HG02885 (cell line): Measurements from ENCODE around the gene DRC3.
"Not testable (repeated sequence)": the region's sequence is repeated elsewhere in the genome, so short reads cannot be mapped to it uniquely, and the experiment has no call there.

Experiments used
- ATAC-seq: cut with Tn5 transposase; IDR thresholded peaks from one replicate; pipeline ENCODE4 v1.9.1; 2021; ENCODE audit warnings: mild to moderate bottlenecking; ENCODE audit not compliant: unreplicated experiment, poor library complexity

DRC3 gene

DNA sequence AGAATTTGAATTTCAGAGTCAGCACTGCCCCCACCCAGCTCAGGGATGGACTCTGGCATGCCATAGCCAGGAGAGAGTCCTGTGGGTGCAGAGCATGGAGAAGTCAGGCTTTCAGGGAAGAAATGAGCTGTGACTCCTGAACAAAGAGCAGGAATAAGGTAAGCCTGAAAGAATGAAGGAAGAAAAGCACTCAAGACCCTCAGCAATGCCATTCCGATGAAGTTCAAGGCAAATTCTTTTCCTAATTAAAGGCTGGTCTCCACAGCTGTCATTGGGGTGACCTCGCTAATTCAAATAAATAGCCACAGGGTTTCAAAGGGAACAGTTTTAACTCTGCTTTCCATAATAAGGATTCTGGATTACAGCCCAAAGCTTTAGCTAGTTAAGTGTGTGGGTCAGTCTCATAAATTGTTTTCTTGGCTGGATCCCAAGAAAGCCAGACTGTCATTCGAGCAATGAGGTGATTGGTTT is 32.2 kb upstream of the DRC3 start:
- ATAC-seq, result no peak

DNA sequence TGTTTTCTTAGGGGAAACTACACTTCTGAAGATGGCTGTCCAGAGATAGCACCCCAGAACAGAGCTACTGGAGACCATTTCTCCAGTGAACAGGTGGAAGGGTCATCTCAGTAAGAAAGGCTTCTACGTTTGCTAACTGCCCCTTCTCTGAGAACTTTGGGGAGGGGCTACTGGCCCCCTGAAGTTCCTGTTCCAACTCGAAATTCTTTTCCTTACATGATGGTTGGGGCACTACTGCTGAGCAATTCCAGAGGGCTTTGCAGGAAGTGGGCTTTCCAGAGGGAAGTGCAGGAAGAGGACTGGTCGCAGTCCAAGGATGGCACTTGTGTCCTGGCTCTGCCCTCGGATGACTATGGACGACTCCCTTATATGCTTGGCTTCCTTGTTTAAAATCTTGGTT is 31.6 kb upstream of the DRC3 start:
- no peak for ATAC-seq

DNA sequence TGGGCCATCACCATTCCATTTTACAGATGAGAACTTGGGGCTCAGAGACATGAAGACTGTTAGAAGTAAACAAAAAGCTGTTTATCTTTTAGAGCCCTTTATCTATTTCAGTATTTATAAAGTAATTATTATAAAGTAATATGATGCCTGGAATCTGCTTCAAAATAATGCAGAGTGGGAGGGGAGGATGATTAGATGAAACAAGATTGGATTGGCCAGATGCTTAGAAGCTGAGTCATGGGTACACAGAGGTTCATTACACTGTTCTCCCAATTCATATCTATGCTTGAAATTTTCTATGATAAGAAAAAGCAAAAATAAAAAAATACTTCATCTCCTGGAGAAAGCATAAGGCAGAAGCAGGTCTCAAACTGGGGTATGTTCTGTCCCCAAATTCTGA is 29.8 kb upstream of the DRC3 start:
- ATAC-seq, result no peak

DNA sequence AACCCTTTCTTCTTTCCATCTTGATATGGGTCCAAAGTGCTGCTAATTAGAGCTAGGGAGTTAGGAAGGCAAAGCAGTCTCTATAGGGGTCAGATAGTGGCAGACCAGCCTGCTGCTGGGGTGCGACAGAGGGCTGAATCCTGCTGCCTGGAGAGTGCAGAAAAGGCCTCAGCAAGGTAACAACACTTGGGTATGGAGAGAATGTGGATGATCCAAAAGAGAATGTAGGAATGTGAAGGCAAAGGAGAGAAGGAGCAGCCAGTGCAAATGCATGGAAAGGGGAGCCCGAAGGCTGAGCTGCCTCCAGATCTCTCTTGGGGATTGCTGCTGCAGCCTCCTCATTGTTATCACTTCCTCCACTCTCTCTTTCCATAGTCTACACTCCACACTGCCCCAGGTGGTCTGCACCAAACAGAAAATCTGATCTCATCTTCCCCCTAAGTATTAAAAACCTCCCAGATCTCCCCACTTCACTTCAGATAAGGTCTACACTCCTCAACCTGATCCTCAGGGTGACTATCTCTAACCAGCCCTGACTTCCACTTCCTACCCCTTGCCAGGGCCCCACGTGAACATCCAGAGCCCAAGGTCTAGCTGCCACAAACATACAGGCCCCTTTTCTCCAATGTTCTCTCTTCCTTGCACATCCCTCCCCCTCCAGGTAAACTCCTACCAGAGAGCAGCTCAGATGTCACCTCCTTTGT is 29.2 kb upstream of the DRC3 start:
- ATAC-seq, result no peak

DNA sequence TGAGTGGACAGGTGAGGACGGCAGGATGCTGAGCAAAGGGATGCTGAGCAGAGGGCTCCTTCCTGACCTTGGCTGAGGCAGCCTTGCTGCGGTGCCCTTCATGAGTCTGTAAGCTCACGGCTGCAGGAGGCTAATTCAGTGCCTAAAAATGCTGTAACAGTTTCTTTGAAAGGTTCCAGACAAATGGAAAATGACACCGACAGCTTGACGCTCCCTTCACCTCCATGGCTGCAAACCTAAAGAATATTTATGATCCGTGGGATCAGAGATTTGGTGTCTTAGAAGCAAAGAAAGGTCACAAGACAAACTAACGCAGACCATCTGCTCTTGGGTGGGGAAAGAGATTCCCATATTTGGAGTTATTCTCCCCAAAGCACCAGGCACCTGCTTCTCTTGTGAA is 28.4 kb upstream of the DRC3 start:
- no peak for ATAC-seq

DNA sequence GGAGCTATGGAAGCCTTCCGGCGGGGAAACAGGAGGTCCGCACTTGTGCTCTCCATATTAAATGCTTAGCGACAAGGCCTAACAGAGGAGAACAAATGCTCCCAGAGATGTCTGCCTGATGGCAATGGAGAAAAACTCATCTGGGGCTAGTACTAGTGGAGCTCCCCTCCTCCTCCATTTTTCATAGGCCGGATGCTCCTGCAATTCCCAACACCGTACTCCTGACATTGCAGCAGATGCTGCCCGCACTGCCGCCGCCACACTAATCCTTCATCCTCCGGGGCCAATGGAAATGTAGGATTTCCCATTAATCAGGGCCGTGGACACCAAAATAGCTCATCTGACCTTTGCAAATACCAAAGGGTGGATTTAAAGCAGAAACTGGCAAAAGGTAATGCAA is 27.9 kb upstream of the DRC3 start:
- ATAC-seq, result no peak

DNA sequence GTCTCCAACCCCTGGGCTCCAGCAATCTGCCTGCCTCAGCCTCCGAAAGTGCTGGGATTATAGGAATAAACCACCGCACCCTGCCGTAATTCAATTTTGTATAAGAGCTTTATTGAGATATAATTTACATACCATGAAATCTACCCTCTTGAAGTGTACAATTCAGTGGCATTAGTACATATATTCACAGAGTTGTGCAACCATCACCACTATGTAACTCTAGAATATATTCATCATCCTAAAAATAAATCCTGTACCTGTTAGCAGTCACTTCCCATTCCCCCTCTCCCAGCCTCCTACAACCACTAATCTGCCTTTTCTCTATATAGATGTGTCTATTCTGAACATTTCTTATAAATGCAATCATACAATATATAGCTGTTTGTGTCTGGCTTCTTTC is 26.6 kb upstream of the DRC3 start:
- ATAC-seq, result no peak

DNA sequence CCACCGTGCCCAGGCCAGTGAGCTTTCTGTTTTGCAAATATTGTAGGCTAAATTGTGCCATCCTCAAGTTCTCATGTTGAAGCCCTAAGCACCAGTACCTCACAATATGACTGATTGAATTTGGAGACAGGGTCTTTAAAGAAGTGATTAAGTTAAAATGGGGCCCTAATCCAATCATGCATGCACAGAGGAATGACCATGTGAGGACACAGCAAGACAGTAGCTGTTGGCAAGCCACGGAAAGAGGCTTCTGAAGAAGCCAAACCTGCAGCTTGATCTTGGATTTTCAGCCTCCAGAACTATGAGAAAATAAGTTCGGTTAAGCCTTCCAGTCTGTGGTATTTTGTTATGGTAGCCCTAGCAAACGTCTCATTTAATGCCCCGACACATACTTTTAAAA is 25.4 kb upstream of the DRC3 start:
- ATAC-seq, result no peak

DNA sequence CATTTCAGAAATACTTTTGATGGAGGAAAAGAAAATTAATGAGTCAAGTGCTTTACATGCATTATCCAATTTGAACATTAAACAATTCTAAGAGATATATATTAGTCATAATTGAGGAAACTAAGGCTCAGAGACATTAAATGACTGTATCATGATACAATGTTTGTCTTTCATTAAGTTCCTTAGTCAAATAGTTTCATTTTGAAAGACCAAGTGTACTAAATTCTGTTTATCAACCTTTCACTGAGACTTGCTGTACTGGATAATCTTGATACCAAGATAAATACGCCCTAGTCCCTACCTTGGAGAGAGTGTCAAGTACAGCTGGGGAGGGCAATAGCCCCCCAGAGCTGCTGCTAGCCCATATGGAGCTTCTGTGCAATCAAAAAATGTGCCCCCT is 24.7 kb upstream of the DRC3 start:
- ATAC-seq, result no peak

DNA sequence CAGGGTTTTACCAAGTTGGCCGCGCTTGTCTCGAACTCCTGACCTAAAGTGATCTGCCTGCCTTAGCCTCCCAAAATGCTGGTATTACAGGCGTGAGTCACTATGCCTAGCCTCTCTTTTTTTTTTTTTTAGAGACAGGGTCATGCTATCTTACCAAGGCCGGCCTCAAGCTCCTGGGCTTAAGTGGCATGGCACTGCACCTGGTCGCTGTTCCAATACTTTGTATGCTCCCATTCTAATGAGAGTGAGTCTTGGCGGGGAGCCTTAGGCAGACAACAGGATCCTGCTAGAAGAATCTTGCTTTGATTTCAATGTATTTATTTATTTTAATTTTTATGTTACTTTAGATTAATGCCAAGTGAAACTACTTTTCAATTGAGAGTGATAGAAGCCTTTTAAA is 22.3 kb upstream of the DRC3 start:
- ATAC-seq, result no peak

DNA sequence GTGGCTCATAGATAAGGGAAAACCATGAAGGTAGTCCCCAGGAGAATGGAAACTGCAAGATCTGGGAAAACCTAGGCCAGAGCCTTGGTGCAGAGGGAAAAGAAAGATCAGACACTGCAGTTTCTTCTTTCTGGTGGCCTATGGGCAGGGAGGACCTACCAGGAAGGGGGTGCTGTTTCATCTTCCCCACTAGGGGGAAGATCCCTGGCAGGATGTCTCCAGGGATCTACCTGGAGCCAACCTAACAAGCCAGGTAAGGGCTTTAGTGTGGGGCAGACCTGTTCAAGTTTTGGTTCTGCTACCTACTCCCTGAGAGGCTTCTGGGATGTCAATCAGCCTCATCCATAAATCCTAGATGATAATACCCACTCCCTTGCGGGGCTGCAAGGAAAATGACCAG is 21.9 kb upstream of the DRC3 start:
- ATAC-seq, result no peak

DNA sequence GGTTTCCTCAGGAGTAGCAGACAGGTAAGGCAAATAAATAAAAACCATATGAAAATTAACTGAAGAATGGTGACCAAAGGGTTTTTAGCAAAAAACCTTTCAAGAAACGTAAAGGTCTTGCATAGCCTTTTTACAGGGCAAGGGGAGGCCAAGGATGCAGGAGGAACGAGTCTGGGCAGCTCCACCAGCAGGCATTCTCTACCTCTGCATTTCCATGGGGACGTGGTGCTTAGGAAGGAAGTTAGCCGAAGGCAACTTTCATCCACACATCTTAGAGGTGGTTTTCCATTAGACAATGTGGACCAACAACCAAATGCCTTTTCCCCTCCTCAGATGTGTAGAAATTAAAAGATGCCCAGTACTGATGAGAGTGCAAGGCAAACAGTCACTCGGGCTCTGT is 21.1 kb upstream of the DRC3 start:
- ATAC-seq, result no peak

DNA sequence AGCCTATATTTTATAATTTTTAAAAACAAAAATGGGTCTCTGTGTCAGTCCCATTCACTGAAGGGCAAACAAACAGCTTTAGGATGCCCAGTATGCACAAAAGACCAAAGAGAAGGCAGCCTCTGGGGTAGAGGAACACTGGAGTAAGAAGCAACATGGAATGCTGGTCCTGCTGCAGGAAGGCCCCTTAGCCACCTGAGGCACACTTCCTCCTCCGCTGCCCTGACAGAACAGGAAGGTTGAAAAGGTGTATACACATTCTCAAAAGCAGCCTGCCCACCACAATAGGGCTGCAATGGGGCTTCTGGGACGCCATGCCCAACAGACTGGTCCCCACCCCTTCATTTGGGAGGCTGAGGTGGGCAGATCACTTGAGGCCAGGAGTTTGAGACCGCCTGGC is 20.0 kb upstream of the DRC3 start:
- no peak for ATAC-seq

DNA sequence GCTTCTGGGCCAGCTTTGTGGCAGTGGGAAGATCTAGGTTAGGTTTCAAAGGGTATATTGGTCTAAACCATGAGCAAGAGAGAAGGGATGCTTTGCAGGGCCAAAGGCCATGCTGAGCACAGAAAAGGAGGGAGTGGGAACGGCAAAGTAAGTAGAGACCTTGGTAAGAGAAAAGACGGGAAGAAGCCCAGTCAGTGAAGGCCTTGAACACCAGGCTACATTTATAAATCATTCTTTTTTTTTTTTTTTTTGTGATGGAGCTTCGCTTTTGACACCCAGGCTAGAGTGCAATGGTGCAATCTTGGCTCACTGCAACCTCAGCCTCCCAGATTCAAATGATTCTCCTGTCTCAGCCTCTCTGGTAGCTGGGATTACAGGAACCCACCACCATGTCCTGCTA is 18.6 kb upstream of the DRC3 start:
- no peak for ATAC-seq

DNA sequence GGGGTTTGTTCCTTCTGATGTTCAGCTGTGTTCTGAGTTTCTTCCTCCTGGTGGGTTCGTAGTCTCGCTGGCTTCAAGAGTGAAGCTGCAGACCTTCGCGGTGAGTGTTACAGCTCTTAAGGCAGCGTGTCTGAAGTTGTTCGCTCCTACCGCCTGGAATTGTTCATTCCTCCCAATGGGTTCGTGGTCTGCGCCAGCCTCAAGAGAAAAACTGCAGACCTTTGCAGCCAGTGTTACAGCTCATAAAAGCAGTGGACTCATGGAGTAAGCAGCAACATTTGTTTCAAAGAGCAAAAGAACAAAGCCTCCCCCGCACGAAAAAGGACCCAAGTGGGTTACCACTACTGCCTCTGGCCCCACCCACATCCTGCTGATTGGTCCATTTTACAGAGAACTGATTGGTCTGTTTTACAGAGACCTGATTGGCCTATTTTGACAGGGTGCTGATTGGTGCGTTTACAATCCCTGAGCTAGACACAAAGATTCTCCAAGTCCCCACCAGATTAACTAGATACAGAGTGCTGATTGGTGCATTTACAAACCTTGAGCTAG is 16.8 kb upstream of the DRC3 start:
- not testable (repeated sequence) for ATAC-seq

DNA sequence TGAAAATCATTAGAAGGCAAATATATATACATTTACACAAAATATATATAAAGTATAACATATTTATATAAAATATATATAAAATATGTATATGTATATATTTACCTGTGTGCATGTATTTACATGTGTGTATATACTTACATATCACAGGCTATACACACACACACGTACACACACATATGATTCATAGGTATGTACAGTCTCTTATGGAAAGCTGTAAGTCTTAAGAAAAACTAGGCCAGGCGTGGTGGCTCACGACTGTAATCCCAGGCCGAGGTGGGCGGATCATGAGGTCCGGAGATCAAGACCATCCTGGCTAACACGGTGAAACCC is 15.1 kb upstream of the DRC3 start:
- ATAC-seq, result no peak

DNA sequence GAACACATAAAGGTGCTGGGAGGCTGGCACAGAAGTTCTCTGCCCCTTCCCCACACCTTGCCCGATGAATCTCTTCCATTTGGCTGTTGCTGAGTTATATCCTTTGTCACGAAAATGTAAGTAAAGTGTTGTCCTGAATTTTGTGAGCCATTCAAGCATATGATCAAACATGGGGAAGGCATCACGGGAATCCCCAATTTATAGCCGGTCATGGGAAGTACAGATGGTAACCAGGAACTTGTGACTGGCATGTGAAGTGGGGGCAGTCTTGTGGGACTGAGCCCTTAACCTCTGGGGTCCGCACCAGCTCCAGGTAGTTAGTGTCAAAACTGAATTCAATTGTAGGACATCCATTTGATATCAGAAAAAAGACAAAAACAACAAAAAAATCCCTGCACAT is 13.7 kb upstream of the DRC3 start:
- ATAC-seq, result no peak

DNA sequence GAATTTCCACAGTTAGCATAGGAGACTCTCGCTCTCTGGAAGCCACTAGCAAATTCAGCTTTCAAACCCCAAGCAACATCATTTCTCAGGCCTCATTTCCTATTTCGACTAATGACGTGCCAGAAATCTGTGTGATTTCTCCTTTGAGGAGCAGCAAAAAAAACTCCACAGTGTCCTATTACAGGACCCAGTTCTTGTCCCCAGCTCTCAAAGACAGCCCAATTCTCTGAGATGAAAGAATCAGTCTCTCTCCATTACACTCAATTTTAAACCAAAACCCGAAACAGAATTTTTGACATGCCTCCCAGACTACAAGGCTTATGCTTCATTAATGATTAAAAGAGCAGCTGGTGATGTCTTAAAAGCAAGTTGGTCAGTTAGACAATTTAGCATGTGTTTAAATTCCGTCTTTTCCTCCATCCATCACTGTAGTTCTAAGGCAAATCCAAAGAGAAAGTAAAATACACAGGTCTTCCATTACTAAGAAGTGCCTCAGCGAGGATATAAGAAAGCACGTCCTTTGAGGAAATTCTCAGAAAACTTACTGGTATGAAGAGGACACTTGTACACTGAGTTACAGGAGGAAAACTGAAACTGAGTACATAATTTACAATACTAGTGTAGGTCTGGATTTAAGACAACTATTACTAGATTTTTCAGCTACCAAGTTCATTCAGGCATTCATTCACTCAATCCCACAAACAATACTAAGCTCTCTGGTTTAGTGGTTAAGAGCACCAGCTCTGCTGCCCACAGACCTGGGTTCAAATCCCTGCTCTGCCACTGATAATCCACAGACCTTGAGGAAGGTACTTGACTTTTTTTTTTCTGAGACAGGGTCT is 12.9 kb upstream of the DRC3 start:
- no peak for ATAC-seq

DNA sequence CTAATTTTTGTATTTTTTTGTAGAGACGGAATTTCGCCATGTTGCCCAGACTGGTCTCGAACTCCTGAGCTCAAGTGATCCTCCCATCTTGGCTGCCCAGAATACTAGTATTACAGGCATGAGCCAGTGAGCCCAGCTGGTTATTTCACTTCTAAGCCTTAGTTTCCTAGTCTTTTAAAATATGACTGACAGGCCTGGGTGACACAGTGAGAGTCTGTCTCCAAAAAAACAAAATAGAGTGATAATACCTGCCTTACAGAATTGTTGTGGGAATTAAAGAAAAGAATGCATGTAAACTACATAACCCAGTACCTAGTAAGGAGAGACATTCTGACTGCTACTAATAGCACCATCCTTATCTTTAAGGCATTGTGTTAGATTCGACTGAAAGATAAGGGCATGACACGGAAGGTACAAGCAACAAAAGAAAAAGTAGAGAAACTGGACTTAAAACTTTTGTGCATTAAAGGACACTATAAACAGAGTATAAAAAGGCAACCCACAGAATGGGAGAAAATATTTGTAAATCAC is 12.1 kb upstream of the DRC3 start:
- ATAC-seq, result no peak

DNA sequence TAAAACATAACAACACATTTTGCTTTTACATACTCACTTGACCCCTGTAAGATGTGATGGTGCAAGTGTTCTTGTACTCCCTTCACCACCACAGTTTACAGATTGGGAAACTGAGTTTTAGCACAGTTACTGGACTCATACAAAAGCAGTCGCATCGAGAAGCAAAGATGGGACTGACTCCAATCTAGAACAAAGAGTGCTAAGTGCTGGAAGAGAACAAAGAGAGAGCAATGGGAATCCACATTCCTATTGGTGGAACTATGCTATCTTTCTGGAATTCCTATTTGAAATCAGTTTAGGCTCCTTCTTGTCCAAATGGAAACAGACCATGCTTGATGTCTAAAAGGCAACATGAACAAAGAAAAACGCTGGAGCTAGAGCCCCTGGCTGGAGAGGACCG is 9.6 kb upstream of the DRC3 start:
- ATAC-seq, result no peak

DNA sequence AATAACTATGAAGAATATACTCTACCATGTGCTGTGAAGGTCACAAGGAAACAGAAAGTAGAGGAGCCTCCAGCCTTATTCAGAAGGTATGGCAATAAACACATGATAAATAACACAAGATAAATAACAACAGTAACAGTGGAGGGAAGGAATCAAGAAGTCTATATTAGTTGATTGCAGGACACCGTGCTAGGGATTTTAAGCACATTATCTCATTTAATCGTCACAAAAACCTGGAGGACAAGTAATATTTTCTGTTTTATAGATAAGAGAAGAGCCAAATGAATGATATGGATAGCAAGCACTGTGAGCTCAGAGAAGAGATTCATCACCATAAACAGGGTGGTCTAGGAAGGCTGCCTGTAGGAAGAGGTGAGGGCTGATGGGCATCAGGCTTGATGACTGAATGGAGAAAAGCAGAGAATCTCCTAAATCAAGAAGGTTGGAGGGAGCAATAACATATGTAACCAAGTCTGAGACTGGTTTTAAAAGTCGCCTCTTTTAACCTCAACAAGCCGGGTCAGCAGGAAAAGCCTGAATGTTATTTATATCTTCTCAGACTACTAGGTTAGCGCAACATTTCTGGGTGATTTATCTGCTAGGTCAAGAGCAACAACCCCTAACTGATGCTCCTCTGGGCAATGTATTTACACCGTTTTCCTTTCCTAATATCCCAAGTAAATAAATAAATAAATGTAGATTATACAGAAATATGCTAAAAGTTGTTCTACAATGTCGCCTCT is 8.8 kb upstream of the DRC3 start:
- no peak for ATAC-seq
